Measurements from ENCODE around the gene UCHL5.
A peak's percentile ranks its signal among the peaks of the same experiment; 100 is the strongest.

Gene UCHL5

GRCh38 chr1:193059282-193060114 is at the start of gene UCHL5, which contains the start of gene RO60:
UCHL5 (minus strand) TSS chr1:193059360; CDS start chr1:193059260, 100 bp downstream.
RO60 (plus strand) TSS chr1:193059612; CDS start chr1:193069055, 9,443 bp downstream.
- peak; percentile 96 to 98 for DNase-seq

- no peak for DNase-seq
Measured at GRCh38 chr1:193108471-193108870, 49.3 kb upstream of the UCHL5 start.

- DNase-seq = no peak
Measured at GRCh38 chr1:193105821-193106177, 46.6 kb upstream of the UCHL5 start.

- DNase-seq = peak; percentile 79 to 89
Measured at GRCh38 chr1:193104907-193105820, 46.0 kb upstream of the UCHL5 start, which contains the start of gene GLRX2. GLRX2 (minus strand) TSS chr1:193105414; CDS start chr1:193105382, 32 bp downstream.

- DNase-seq = peak; percentile 20 to 73
Measured at GRCh38 chr1:193104502-193104906, 45.3 kb upstream of the UCHL5 start.

- DNase-seq = no peak
Measured at GRCh38 chr1:193103759-193104501, 44.8 kb upstream of the UCHL5 start.

- no peak for DNase-seq
Measured at GRCh38 chr1:193102662-193103061, 43.5 kb upstream of the UCHL5 start.

- DNase-seq = no peak
Measured at GRCh38 chr1:193094112-193094511, 35.0 kb upstream of the UCHL5 start.

- DNase-seq = no peak
Measured at GRCh38 chr1:193090865-193091264, 31.7 kb upstream of the UCHL5 start.

- DNase-seq = no peak
Measured at GRCh38 chr1:193087893-193088292, 28.7 kb upstream of the UCHL5 start.

GRCh38 chr1:193086342-193086741 is 27.2 kb upstream of the UCHL5 start:
- DNase-seq = no peak

GRCh38 chr1:193085263-193085662 is 26.1 kb upstream of the UCHL5 start:
- DNase-seq = no peak

- DNase-seq = no peak
Measured at GRCh38 chr1:193083365-193084088, 24.4 kb upstream of the UCHL5 start.

- no peak for DNase-seq
Measured at GRCh38 chr1:193079187-193079586, 20.0 kb upstream of the UCHL5 start.

GRCh38 chr1:193077991-193078390 is 18.8 kb upstream of the UCHL5 start:
- no peak for DNase-seq

GRCh38 chr1:193070942-193071341 is 11.8 kb upstream of the UCHL5 start:
- no peak for DNase-seq

GRCh38 chr1:193070386-193070753 is 11.2 kb upstream of the UCHL5 start:
- no peak for DNase-seq

GRCh38 chr1:193069748-193070385 is 10.7 kb upstream of the UCHL5 start:
- no peak for DNase-seq

- no peak for DNase-seq
Measured at GRCh38 chr1:193068013-193068412, 8.9 kb upstream of the UCHL5 start.

- no peak for DNase-seq
Measured at GRCh38 chr1:193066606-193067005, 7.4 kb upstream of the UCHL5 start.

GRCh38 chr1:193065954-193066353 is 6.8 kb upstream of the UCHL5 start:
- no peak for DNase-seq

Data from hippocampal formation (tissue), 2 donors.